IMR-90 (cell line): ENCODE data around the gene CDK12. TPM values are rescaled to one million over a fixed set of nuclear protein-coding genes. Genes with fewer than 3 reads are reported as not detected.

ENCODE experiments used
- ATAC-seq: fragments of 200-7000 bp; cut with Tn5 transposase; 2 replicates; pipeline ENCODE4 v1.9.1; 2020; ENCODE audit warnings: low read depth, mild to moderate bottlenecking, moderate library complexity
- BruUV-seq: library from RNA; stranded (reverse); fragments of 400-500 nt; replicated peaks from 2 replicates; lab custom pipeline; 2021; lab: Mats Ljungman, UMichigan
- CTCF ChIA-PET: fragments of 300-600 bp; formaldehyde crosslinking; extraction: SDS; loops from one replicate; lab custom pipeline; 2021; ENCODE audit warnings: antibody characterized with exemption; lab: Yijun Ruan, JAX
- POLR2A ChIA-PET: fragments of 300-600 bp; sonication (Branson Sonifier 250); formaldehyde crosslinking; loops from one replicate; lab custom pipeline; 2022; ENCODE audit warnings: antibody characterized with exemption; ENCODE audit not compliant: unreplicated experiment; lab: Charles Lee
- DNase-seq: peaks from one replicate; pipeline ENCODE4 v3.0.0; 2013
- H2AFZ ChIP-seq: replicated peaks from 2 replicates; pipeline ENCODE3; 2013; ENCODE audit warnings: low read length, mild to moderate bottlenecking; ENCODE audit not compliant: poor library complexity
- H2AK5ac ChIP-seq: 2 replicates; pipeline ENCODE4 v1.6.1; 2013; ENCODE audit warnings: low read depth, low read length, inconsistent platforms
- H2AK9ac ChIP-seq: replicated peaks from 2 replicates; pipeline ENCODE3; 2013; ENCODE audit warnings: mild to moderate bottlenecking, low read depth, low read length, moderate library complexity; ENCODE audit not compliant: poor library complexity
- H2BK120ac ChIP-seq: 2 replicates; pipeline ENCODE4 v1.6.1; 2013; ENCODE audit warnings: low read depth, low read length, inconsistent platforms
- H2BK15ac ChIP-seq: 3 replicates; pipeline ENCODE4 v1.6.1; 2013; ENCODE audit warnings: low read depth, low read length, inconsistent platforms
- H2BK20ac ChIP-seq: 2 replicates; pipeline ENCODE4 v1.6.1; 2013; ENCODE audit warnings: low read depth, mild to moderate bottlenecking, inconsistent platforms, low read length, moderate library complexity
- H2BK5ac ChIP-seq: 2 replicates; pipeline ENCODE4 v1.6.1; 2013; ENCODE audit warnings: mild to moderate bottlenecking, low read depth, low read length, inconsistent platforms; ENCODE audit not compliant: poor library complexity, severe bottlenecking
- H3K14ac ChIP-seq: replicated peaks from 2 replicates; pipeline ENCODE4 v1.6.1; 2013; ENCODE audit warnings: low read depth, low read length, inconsistent platforms
- H3K18ac ChIP-seq: 2 replicates; pipeline ENCODE4 v1.6.1; 2013; ENCODE audit warnings: low read depth, low read length, control low read depth
- H3K23ac ChIP-seq: 2 replicates; pipeline ENCODE4 v1.6.1; 2013; ENCODE audit warnings: low read depth, low read length, inconsistent platforms
- H3K27ac ChIP-seq: 2 replicates; pipeline ENCODE4 v1.5.1; 2013; ENCODE audit warnings: mild to moderate bottlenecking, control low read depth, low read length; ENCODE audit not compliant: insufficient read depth
- H3K27me3 ChIP-seq: 2 replicates; pipeline ENCODE4 v1.6.1; 2013; ENCODE audit warnings: low read length; ENCODE audit not compliant: control insufficient read depth, insufficient read depth
- H3K36me3 ChIP-seq: 2 replicates; pipeline ENCODE4 v1.6.1; 2013; ENCODE audit warnings: low read length, mixed read lengths; ENCODE audit not compliant: control insufficient read depth, insufficient read depth
- H3K4ac ChIP-seq: 2 replicates; pipeline ENCODE4 v1.6.1; 2013; ENCODE audit warnings: low read depth, low read length, inconsistent platforms
- H3K4me1 ChIP-seq: 2 replicates; pipeline ENCODE4 v1.6.1; 2013; ENCODE audit warnings: low read length, mixed read lengths; ENCODE audit not compliant: control insufficient read depth, insufficient read depth
- H3K4me2 ChIP-seq: 2 replicates; pipeline ENCODE4 v1.6.1; 2013; ENCODE audit warnings: low read depth, mild to moderate bottlenecking, control low read depth, low read length, moderate library complexity
- H3K4me3 ChIP-seq: 2 replicates; pipeline ENCODE4 v1.5.1; 2013; ENCODE audit warnings: low read depth, mild to moderate bottlenecking, control low read depth, low read length, moderate library complexity; ENCODE audit not compliant: insufficient read depth
- H3K56ac ChIP-seq: 2 replicates; pipeline ENCODE4 v1.6.1; 2013; ENCODE audit warnings: low read length, inconsistent platforms; ENCODE audit not compliant: insufficient read depth; ENCODE audit errors: extremely low read depth
- H3K79me1 ChIP-seq, 2 experiments: 2 replicates each; pipeline ENCODE4 v1.6.1; 2013; ENCODE audit warnings: low read length in 2 of 2, inconsistent platforms in 1 of 2, low read depth in 1 of 2
- H3K9ac ChIP-seq: 2 replicates; pipeline ENCODE4 v1.6.1; 2013; ENCODE audit warnings: low read depth, low read length, control low read depth
- H3K9me1 ChIP-seq: 2 replicates; pipeline ENCODE4 v1.6.1; 2013; ENCODE audit warnings: low read length, inconsistent platforms; ENCODE audit not compliant: insufficient read depth
- H3K9me3 ChIP-seq: 2 replicates; pipeline ENCODE4 v1.6.1; 2013; ENCODE audit warnings: low read length; ENCODE audit not compliant: control insufficient read depth, insufficient read depth
- H4K20me1 ChIP-seq: 2 replicates; pipeline ENCODE4 v1.6.1; 2013; ENCODE audit warnings: low read length, inconsistent platforms; ENCODE audit not compliant: insufficient read depth
- H4K5ac ChIP-seq: 2 replicates; pipeline ENCODE4 v1.6.1; 2013; ENCODE audit warnings: mild to moderate bottlenecking, low read depth, low read length, control low read depth
- H4K8ac ChIP-seq, 2 experiments: 2 replicates each; pipeline ENCODE4 v1.6.1; 2013; ENCODE audit warnings: low read depth in 2 of 2, low read length in 2 of 2, control low read depth in 1 of 2, inconsistent platforms in 1 of 2
- H4K91ac ChIP-seq: 2 replicates; pipeline ENCODE4 v1.6.1; 2013; ENCODE audit warnings: low read depth, low read length, inconsistent platforms; ENCODE audit not compliant: insufficient read depth
- BHLHE40 ChIP-seq: fragments of 150-350 bp; IDR thresholded peaks from 2 replicates; pipeline ENCODE4 v1.6.1; 2016; ENCODE audit warnings: mild to moderate bottlenecking, low read depth, low read length
- CEBPB ChIP-seq: IDR thresholded peaks from 2 replicates; pipeline ENCODE4 v1.6.1; 2012; ENCODE audit warnings: low read depth, low read length, improper control_type of control experiment
- CHD1 ChIP-seq: IDR thresholded peaks from 2 replicates; pipeline ENCODE4 v1.6.1; 2012; ENCODE audit warnings: low read depth, low read length, improper control_type of control experiment
- MAFK ChIP-seq: IDR thresholded peaks from 2 replicates; pipeline ENCODE4 v1.6.1; 2012; ENCODE audit warnings: low read depth, low read length, improper control_type of control experiment
- MAZ ChIP-seq: IDR thresholded peaks from 2 replicates; pipeline ENCODE4 v1.6.1; 2012; ENCODE audit warnings: low read depth, mild to moderate bottlenecking, low read length, improper control_type of control experiment, moderate library complexity, borderline replicate concordance
- MXI1 ChIP-seq: IDR thresholded peaks from 2 replicates; pipeline ENCODE4 v1.6.1; 2012; ENCODE audit warnings: low read depth, mild to moderate bottlenecking, low read length, moderate library complexity, borderline replicate concordance
- POLR2A ChIP-seq: IDR thresholded peaks from 2 replicates; pipeline ENCODE4 v1.6.1; 2012; ENCODE audit warnings: mild to moderate bottlenecking, low read depth, low read length
- RAD21 ChIP-seq: IDR thresholded peaks from 2 replicates; pipeline ENCODE4 v1.6.1; 2012; ENCODE audit warnings: low read length, improper control_type of control experiment
- RCOR1 ChIP-seq: IDR thresholded peaks from 2 replicates; pipeline ENCODE4 v1.6.1; 2012; ENCODE audit warnings: mild to moderate bottlenecking, low read length, improper control_type of control experiment; ENCODE audit not compliant: insufficient replicate concordance
- WGBS, 2 experiments: methylation state at CpG; one replicate each; pipeline versions ENCODE4 v1.1.5 to v1.1.7; 2013; ENCODE audit warnings: missing lambda C conversion rate in 2 of 2; ENCODE audit not compliant: insufficient read length in 1 of 2; ENCODE audit errors: extremely low coverage in 2 of 2; 5-methylcytosine and 5-hydroxymethylcytosine counted together
- dilution Hi-C: fragments of 300-500 bp; cut with HindIII; formaldehyde crosslinking; loops from one replicate; pipeline ENCODE4 v1.14.3; 2018; ENCODE audit warnings: low sequenced_read_pairs; ENCODE audit not compliant: unreplicated experiment
- in situ Hi-C: fragments of 300-500 bp; cut with MboI; formaldehyde crosslinking; loops from 3 replicates; pipeline ENCODE4 v1.14.3; 2019; ENCODE audit warnings: low sequenced_read_pairs, inconsistent platforms, mixed read lengths
- intact Hi-C: fragments of 100-400 bp; cut with micrococcal nuclease; formaldehyde crosslinking; loops from 2 replicates; pipeline ENCODE4 v1.10.0; 2022
- polyA plus RNA-seq, 3 experiments: library from polyadenylated mRNA; depleted of rRNA; stranded (reverse); fragments of >200 nt; gene quantifications; 2 replicates each; pipeline ENCODE4 v1.2.3, GENCODE V29; 2012; ENCODE audit warnings: low replicate concordance in 1 of 3
- total RNA-seq: library from RNA; depleted of rRNA; stranded (reverse); fragments of >200 nt; gene quantifications from 2 replicates; pipeline ENCODE4 v1.2.3, GENCODE V29; 2012
- TF ChIP-seq, protein P1 (sequence below): fragments of 150-350 bp; IDR thresholded peaks from 2 replicates; pipeline ENCODE4 v1.6.1; 2017; ENCODE audit warnings: mild to moderate bottlenecking, antibody characterized with exemption, low read length, low read depth

Gene CDK12
- total and polyA plus RNA-seq, 2 of the 4 experiments (the other 2 are of a cell fraction), result 16.1 to 27.1 TPM

GRCh38 chr17:39556423-39556822, 95.1 kb downstream of the CDK12 start:
- Histone ChIP-seq H2BK15ac (no peak overlapping the region), H3K18ac (no peak overlapping the region), H2BK5ac (no peak overlapping the region), H3K14ac (no peak overlapping the region), H3K9me3 (no peaks in the 10 kb centered on the region), H3K23ac (no peak overlapping the region), H2BK120ac (no peak overlapping the region), H2AFZ (no peak overlapping the region), H3K27me3 (no peaks in the 10 kb centered on the region), H3K4me2 (no peak overlapping the region), H2AK5ac (no peak overlapping the region), H4K20me1 (no peaks in the 10 kb centered on the region), H3K56ac (no peak overlapping the region), H3K79me1 (no peaks in the 10 kb centered on the region), H3K4me1 (peaks cover 4% of the 10 kb centered on the region; the same call in 1 of the 2 replicates), H4K91ac (no peak overlapping the region), H4K8ac (no peak overlapping the region), H3K4me3 (no peak overlapping the region), H4K5ac (no peak overlapping the region), H2AK9ac (no peak overlapping the region), H3K36me3 (peaks cover 30% of the 10 kb centered on the region), H3K9me1 (peaks cover 5% of the 10 kb centered on the region; the same call in 1 of the 2 replicates), H3K9ac (no peak overlapping the region), H3K27ac (no peak overlapping the region), H2BK20ac (no peak overlapping the region), H3K4ac (no peak overlapping the region)
- no peak for ATAC-seq
- no TSS peak for BruUV-seq
- dilution Hi-C loops (no loop called here), in situ Hi-C loops (no loop called here), intact Hi-C loops (no loop called here)
- ChIA-PET CTCF (no interaction called here), POLR2A (no interaction called here)
- TF ChIP-seq POLR2A (no peak), MAFK (no peak), RAD21 (no peak), BHLHE40 (no peak), RCOR1 (no peak), CHD1 (no peak), CEBPB (no peak), MXI1 (no peak), MAZ (no peak)
- TF ChIP-seq, protein P1, sequence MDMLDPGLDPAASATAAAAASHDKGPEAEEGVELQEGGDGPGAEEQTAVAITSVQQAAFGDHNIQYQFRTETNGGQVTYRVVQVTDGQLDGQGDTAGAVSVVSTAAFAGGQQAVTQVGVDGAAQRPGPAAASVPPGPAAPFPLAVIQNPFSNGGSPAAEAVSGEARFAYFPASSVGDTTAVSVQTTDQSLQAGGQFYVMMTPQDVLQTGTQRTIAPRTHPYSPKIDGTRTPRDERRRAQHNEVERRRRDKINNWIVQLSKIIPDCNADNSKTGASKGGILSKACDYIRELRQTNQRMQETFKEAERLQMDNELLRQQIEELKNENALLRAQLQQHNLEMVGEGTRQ, result no peak
- no CpG with 5 or more reads among the region's 1 CpG for WGBS, 2 experiments
- no peak for DNase-seq
